ENCODE results near the gene ARL8A. TPM values are rescaled to one million over a fixed set of nuclear protein-coding genes. Genes with fewer than 3 reads are reported as not detected.

Gene ARL8A
- total and polyA plus RNA-seq, 2 of the 4 experiments (the other 2 are of a cell fraction), result 18.1 to 30.7 TPM

DNA sequence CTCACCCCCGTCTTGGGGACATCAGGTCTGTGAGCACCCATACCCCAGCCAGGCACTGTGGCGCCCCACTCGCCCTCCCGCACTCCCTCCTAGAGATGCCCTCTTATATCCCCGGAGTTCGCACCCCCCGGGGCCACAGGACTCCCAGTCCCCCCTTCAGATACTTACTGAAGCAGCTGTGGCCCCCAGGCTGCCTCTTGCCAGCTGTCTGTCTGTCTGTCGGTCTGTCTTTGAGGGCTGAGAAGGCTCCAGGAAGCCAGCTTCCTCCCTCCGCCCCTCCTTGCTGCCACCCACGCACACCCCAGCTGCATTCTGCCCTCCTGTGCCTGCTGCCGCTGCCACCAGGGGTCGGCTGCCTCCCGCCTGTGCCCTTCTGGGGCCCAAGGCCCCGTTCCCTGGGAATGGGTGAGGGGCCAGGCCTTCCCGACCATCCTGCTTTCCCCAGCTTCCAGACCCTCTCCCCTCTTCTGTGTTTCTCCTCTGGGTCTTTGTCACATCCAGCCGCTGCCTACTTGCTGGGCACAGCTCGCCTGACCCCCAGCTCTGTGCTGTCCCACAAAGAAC is 15.9 kb upstream of the ARL8A start, which contains the start of gene PTPN7:
PTPN7 (minus strand) TSS at position 226 of the 564 bp plus-strand sequence. CDS start 1,200 bp downstream, outside the sequence.
- Histone ChIP-seq H2BK120ac (ENCODE audit: low read depth, low read length) (no peak within 1 kb of the TSS), H2AFZ (replicated peaks; ENCODE audit: low read length, poor library complexity) (no peak within 1 kb of the TSS), H4K8ac (ENCODE audit: low read depth in 2 of 2, low read length in 2 of 2) (no peak within 1 kb of the TSS), H3K4me2 (ENCODE audit: low read depth, low read length) (no peak within 1 kb of the TSS), H2BK5ac (ENCODE audit: low read depth, low read length, poor library complexity, severe bottlenecking) (no peak within 1 kb of the TSS), H3K56ac (ENCODE audit: extremely low read depth, insufficient read depth, low read length) (no peak within 1 kb of the TSS), H3K36me3 (ENCODE audit: control insufficient read depth, insufficient read depth, low read length) (no peaks in the 10 kb centered on the region), H3K23ac (ENCODE audit: low read depth, low read length) (no peak within 1 kb of the TSS), H2AK9ac (replicated peaks; ENCODE audit: low read depth, low read length, poor library complexity) (no peak within 1 kb of the TSS), H4K20me1 (ENCODE audit: insufficient read depth, low read length) (no peaks in the 10 kb centered on the region), H4K91ac (ENCODE audit: insufficient read depth, low read depth, low read length) (no peak within 1 kb of the TSS), H3K27me3 (ENCODE audit: control insufficient read depth, insufficient read depth, low read length) (peaks cover 31% of the 10 kb centered on the region), H3K4me1 (ENCODE audit: control insufficient read depth, insufficient read depth, low read length) (no peaks in the 10 kb centered on the region), H3K9me3 (ENCODE audit: control insufficient read depth, insufficient read depth, low read length) (no peaks in the 10 kb centered on the region), H3K27ac (ENCODE audit: insufficient read depth, low read length) (no peak within 1 kb of the TSS), H3K18ac (ENCODE audit: low read depth, low read length) (no peak within 1 kb of the TSS), H2BK15ac (ENCODE audit: low read depth, low read length) (no peak within 1 kb of the TSS), H3K4me3 (ENCODE audit: insufficient read depth, low read depth, low read length) (no peak within 1 kb of the TSS), H3K14ac (replicated peaks; ENCODE audit: low read depth, low read length) (no peak within 1 kb of the TSS), H4K5ac (ENCODE audit: low read depth, low read length) (no peak within 1 kb of the TSS), H3K4ac (ENCODE audit: low read depth, low read length) (no peak within 1 kb of the TSS), H3K79me1 (ENCODE audit: low read depth in 1 of 2, low read length in 2 of 2) (no peaks in the 10 kb centered on the region), H3K9me1 (ENCODE audit: insufficient read depth, low read length) (no peaks in the 10 kb centered on the region), H3K9ac (ENCODE audit: low read depth, low read length) (no peak within 1 kb of the TSS), H2BK20ac (ENCODE audit: low read depth, low read length) (no peak within 1 kb of the TSS), H2AK5ac (ENCODE audit: low read depth, low read length) (no peak within 1 kb of the TSS)
- in situ Hi-C loops (cut with MboI; ENCODE audit: low sequenced_read_pairs) (no loop called here), dilution Hi-C loops (cut with HindIII; ENCODE audit: low sequenced_read_pairs, unreplicated experiment) (no loop called here), intact Hi-C loops (cut with micrococcal nuclease) (loop anchor here (10.0 kb wide), 1 partner anchor 886 kb away; no protein-coding TSS in a partner anchor)
- CTCF ChIA-PET, result interaction anchor here (0.6 kb wide), 1 partner anchor 68 kb away, joined by 3 read pairs; no protein-coding TSS in a partner anchor
- DNase-seq (no peak), ATAC-seq (ENCODE audit: low read depth) (no peak)
- POLR2A ChIA-PET (ENCODE audit: unreplicated experiment), result no interaction called here
- TF ChIP-seq NFE2L2 (IDR thresholded peaks at IDR 0.05; ENCODE audit: low read depth, low read length) (no peak), RAD21 (IDR thresholded peaks at IDR 0.05; ENCODE audit: low read length) (no peak), USF2 (IDR thresholded peaks at IDR 0.05; ENCODE audit: low read depth, low read length) (no peak), MAZ (IDR thresholded peaks at IDR 0.05; ENCODE audit: borderline replicate concordance, low read depth, low read length) (no peak), MXI1 (IDR thresholded peaks at IDR 0.05; ENCODE audit: borderline replicate concordance, low read depth, low read length) (no peak), RCOR1 (IDR thresholded peaks at IDR 0.05; ENCODE audit: insufficient replicate concordance, low read length) (no peak), RFX5 (IDR thresholded peaks at IDR 0.05; ENCODE audit: low read depth, low read length) (no peak)
- BruUV-seq (replicated peaks), result no TSS peak
- WGBS, 2 experiments (ENCODE audit: extremely low coverage in 2 of 2, insufficient read length in 1 of 2), result 86% methylated on average over 9 of the region's 17 CpGs; no CpG with 5 or more reads in 1 of the 2 experiments

Data from IMR-90 (cell line).